NB4 (cell line): ENCODE results near the gene TMEM109.

Source experiments
- CTCF ChIP-seq: IDR thresholded peaks from one replicate; pipeline ENCODE4 v1.5.1; 2012; ENCODE audit warnings: low read depth, low read length
- POLR2A ChIP-seq: IDR thresholded peaks from 2 replicates; pipeline ENCODE4 v1.6.1; 2011; ENCODE audit warnings: mild to moderate bottlenecking; ENCODE audit not compliant: insufficient read length; ENCODE audit errors: extremely low read depth

DNA sequence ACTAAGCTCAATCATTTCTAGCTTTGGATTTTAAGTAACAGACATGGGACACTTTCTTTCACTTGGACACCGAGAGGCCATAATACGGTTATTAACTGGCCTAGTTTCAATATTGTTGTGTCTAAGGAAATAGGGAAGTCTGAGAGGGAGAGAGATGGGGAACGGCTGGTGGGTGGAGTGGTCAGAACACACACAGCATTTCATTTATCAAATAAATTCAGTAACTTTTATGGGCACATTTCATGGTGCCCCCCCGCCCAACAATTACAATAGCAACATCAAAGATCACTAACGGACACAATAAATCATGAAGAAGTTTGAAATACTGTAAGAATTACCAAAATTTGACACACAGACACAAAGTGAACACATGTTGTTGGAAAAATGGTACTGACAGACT, 18.3 kb upstream of the TMEM109 start:
- TF ChIP-seq POLR2A (no peak), CTCF (no peak)
